Limb (tissue), 2 donors: Measurements from ENCODE around the gene PTPRH.
"Not testable (repeated sequence)": the region's sequence is repeated elsewhere in the genome, so short reads cannot be mapped to it uniquely, and the experiment has no call there.

ENCODE experiments used
- DNase-seq, 2 donors: peaks; one replicate each; pipeline ENCODE4 v3.0.0-alpha.2; 2016; ENCODE audit errors: extremely low spot score in 2 of 2

The PTPRH gene

GRCh38 chr19:55158848-55159749 is 50.2 kb downstream of the PTPRH start:
- DNase-seq, result no peak

GRCh38 chr19:55158423-55158822 is 50.9 kb downstream of the PTPRH start:
- DNase-seq, result no peak

- DNase-seq, result no peak
Observed at GRCh38 chr19:55157064-55157908, 52.0 kb downstream of the PTPRH start, which contains the start of gene TNNI3. Gene TNNI3 (minus strand): TSS chr19:55157732. CDS start chr19:55157589, 143 bp downstream.

DNA sequence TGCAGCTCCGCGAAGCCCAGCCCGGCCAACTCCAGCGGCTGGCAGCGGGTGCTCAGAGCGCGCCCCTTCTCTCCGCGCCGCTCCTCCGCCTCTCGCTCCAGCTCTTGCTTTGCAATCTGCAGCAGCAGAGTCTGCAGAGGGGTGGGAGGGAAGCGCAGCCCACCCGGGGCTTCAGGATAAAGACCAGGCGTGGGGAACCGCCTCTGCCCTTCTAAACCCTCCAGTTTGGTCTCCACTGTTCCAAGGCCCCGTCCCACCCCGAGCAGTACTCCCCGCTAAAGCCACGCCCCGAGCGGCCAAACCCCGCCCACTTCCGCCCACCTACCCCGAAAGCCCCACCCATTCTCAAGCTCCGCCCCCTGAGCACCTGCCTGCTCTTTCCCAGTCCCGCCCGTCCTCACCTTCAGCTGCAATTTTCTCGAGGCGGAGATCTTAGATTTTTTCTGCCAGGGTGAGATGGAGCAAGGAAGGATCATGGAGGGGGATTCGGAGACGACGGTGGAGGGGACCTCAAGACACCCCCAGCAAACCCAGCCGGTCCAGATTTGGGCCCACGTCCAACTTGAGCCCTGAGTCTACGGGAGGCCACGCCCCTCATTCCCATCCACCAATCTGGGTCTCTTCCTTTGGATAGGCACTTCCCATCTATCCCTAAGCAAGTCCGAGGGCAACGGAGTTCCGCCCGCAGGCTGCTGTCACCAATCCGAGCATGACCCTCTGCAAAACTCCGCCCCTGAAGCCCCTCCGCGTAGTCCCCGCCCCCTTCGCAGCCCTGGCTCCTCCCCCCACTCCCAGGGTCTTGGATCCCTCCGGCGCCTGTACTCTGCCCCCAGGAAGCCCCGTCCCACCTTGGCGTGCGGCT is 52.9 kb downstream of the PTPRH start:
- DNase-seq, result peak in 1 of 2 donors; percentile 74

DNA sequence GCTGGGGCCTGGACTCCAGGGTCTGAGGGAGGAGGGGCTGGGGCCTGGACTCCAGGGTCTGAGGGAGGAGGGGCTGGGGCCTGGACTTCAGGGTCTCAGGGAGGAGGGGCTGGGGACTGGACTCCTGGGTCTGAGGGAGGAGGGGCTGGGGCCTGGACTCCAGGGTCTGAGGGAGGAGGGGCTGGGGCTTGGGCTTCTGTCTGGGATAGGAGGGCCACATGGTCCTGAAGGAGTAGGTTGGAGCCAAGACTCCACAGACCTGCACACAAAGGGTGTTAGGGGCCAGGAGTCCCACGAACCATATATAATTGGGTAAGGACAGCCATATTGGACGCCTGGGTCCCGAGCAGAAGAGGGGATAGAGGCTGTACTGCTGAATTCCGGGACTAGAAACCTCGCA is 53.5 kb downstream of the PTPRH start:
- DNase-seq, result not testable (repeated sequence)

DNA sequence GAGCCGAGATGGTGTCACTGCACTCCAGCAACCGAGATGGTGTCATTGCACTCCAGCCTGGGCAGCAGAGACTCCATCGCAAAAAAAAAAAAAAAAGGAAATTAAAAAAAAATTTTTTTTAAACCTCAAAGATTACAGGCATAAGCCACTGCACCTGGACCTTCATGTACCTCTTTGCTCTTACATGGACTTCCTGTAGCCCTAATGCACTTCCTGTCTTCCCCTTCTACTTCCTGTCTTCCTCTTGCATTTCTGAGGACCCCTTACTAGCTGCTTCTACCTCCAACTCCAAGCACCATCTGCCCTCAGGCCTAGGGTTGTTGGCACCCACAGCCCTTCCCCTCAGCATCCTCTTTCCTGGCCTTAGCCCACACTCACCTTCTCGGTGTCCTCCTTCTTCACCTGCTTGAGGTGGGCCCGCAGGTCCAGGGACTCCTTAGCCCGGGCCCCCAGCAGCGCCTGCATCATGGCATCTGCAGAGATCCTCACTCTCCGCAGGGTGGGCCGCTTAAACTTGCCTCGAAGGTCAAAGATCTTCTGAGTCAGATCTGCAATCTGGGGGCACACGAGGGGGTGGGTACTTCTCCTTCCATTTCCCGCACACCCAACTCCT is 55.5 kb downstream of the PTPRH start:
- DNase-seq, result no peak

DNA sequence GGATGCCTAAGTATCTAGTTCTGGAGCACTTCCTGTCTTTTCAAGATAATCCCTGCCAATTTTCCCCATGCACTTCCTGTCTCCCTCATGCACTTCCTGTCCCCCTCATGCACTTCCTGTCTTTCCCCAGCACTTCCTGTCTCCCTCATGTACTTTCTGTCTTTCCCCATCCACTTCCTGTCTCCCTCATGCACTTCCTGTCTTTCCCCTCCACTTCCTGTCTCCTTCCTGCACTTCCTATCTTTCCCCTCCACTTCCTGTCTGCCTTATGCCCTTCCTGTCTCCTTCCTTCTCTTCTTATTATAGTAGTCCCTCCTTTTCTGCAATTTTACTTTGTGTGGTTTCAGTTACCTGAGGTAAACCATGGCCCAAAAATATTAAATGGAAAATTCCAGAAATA is 57.3 kb downstream of the PTPRH start:
- no peak for DNase-seq

DNA sequence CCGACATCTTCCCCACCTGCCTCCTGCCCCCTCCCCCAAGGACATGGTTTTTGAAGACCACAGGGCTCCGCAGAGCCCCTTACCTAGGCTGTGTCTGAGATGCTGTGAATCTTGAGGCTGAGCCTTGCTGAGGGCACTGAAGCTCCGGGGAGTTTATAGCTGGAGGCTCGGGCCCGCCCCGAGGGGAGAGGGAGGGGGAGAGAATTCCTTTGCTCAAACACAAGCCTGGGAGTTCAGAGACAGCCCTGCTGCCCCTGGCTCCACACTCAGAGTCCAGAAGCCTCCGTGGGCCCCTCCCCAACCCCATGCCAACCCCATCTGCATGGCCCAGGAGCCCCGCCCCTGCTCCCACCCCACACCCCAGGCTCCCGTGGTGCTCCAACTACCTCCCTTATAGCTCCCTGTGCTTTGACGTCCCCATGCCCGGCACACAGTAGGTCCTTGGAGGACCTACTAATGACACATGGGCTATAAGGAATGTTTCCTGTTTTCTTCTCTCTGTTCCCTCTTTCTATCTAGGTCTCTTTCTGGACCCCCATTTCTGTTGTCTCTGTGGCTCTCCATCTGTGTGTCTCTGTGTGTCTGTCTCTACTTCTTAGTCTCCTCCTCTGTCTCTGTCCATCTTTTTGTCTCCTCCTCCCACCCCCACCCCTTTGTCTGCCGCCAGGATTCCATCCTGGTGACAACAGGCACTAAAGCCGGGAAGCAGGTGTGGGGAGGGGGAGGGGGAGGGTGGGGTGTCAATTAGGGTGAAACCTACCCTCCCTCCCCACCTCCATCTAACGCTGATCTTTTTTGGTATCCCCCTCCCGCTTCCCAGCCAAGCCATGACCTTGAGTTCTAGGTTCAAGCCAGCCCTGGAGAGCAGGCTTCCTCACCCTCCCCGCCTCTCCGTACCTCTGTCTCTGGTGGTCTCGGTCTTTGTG is 60.0 kb downstream of the PTPRH start, which contains the start of gene TNNT1:
Gene TNNT1 (minus strand): TSS at position 129 of the 926 bp plus-strand sequence. CDS start 2,049 bp downstream, outside the sequence.
- DNase-seq, result peak; percentile 35 to 52

DNA sequence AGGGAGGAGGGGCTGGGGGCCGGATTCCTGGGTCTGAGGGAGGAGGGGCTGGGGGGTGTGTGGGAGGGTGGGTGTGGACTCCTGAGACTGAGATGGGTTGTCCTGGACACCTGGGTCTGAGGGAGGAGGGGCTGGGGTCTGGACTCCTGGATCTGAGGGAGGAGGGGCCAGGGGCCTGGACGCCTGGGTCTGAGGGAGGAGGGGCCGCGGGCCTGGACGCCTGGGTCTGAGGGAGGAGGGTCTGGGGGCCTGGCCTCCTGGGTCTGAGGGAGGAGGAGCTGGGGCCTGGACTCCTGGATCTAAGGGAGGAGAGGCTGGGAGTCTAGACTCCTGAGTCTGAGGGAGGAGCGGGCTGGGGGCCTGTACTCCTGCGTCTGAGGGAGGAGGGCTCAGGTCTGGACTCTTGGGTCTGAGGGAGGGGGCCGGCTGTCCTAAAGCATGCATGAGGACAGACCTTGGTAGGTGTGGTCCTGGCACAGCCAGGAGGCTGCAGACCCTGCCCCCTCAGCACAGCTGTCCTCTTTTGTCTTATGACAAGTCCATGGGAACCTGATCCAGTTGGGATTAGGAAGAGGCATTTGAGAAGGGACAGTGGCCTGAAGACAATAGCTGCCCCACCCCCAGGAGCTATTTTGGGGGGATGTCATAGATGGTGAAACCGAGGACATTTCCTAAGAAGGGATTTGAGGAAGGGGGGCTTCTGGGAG is 61.6 kb downstream of the PTPRH start:
- peak in 1 of 2 donors; percentile 50 for DNase-seq

GRCh38 chr19:55146705-55147273 is 62.5 kb downstream of the PTPRH start:
- DNase-seq, result no peak

- no peak for DNase-seq
Observed at GRCh38 chr19:55146078-55146704, 63.1 kb downstream of the PTPRH start.

- no peak for DNase-seq
Observed at GRCh38 chr19:55145232-55145631, 64.1 kb downstream of the PTPRH start.

DNA sequence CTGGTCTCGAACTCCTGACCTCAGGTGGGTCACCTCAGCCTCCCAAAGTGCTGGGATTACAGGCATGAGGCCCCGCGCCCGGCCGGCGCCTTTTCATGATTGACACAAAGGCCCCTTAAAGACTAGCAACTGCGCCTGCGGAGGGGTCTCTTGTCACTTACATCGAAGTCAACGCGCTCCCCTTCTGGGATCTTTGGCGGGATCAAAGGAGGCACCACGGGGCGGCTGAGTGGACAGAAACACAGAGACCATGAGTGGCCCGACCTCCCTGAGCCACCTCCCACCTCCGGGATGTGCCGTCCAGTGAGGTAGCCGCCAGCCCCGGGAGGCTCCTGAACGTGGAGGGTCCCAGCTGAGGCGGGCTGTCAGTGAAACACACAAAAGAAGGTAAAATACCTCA is 67.6 kb downstream of the PTPRH start:
- no peak for DNase-seq

- DNase-seq, result no peak
Observed at GRCh38 chr19:55137915-55138314, 71.4 kb downstream of the PTPRH start.

DNA sequence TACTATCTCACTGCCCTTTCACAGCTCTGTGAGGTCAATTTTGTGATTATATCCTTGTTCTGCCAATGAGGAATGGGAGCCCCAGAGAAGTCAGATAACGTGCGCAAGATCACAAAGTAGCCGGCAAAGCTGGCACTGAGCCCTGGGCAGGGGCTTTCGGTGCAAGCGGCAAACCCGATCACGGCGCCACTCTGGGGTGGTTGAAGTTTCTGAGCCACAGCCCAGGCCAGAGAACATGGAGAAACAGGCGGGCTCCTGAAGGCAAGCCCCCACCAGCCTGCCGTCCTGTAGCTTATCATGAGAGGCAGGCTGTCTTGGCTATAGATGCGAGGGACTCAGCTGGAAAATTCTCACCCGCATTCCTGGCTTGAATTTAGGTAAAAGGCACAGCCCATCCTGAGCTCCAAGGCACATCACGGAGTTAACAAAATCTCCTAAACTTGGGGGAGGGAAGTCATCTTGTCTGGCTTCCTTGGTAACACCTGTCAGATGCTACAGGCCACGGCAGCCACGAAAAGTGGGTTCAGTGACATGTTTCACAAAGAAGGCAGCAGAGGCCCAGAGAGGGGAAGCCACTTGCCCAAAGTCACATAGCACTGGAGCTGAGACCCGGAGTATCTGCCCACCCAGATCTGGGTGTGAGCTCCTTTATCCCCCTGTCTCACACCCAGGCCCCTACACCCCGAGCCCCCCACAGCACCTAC is 72.8 kb downstream of the PTPRH start:
- DNase-seq, result no peak

- DNase-seq, result no peak
Observed at GRCh38 chr19:55134736-55135135, 74.6 kb downstream of the PTPRH start.

DNA sequence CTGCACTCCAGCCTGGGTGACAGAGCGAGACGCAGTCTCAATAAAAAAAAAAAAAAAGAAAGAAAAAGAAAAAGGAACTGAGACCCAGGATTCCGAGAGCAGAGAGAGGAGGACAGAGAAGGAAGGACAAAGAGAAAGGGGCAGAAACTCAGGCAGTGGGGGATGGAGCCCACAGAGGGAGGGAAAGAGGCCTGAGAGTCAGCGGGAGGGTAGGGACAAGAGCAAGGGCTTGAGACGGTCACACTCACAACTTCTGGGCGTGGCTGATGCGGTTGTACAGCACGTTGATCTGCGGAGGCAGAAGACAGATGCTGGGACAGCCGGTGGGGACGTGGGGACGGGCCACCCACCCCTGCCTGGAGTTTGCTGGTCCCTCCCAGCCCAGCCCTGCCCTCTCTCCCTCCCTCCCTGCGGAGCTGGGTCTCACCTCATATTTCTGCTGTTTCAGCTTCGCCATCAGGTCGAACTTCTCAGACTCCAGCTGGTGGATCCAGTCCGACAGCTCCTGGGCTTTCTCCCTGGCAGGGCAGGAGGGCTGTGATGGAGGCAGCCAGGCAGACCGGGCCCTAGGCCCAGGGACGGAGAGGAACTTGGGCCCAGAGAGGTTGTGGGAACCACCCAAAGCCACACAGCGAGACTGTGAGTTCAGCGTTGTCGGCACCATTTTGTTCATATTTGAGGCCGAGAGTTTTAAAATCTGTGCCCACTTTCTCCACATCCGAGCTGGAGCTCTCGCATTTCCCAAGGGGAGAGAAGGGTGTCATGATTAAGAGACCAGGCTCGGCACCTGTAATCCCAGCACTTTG is 75.5 kb downstream of the PTPRH start:
- DNase-seq, result no peak
